Suprapubic skin (tissue), 4 donors: ENCODE results near the gene SLC22A1. TPM values are rescaled to one million over a fixed set of nuclear protein-coding genes. Genes with fewer than 3 reads are reported as not detected.
"Not testable (repeated sequence)": the region's sequence is repeated elsewhere in the genome, so short reads cannot be mapped to it uniquely, and the experiment has no call there.

Source experiments
- DNase-seq, 2 donors: peaks; one replicate each; pipeline ENCODE4 v3.0.0-alpha.2; 2019; ENCODE audit warnings: low spot score in 2 of 2
- H3K27ac ChIP-seq: fragments of 200-600 bp; sonication (generic); one replicate; pipeline ENCODE4 v1.5.1; 2019
- H3K27me3 ChIP-seq: fragments of 200-600 bp; sonication (generic); one replicate; pipeline ENCODE4 v1.5.1; 2019
- H3K36me3 ChIP-seq: fragments of 200-600 bp; sonication (generic); one replicate; pipeline ENCODE4 v1.5.1; 2019
- H3K4me1 ChIP-seq: fragments of 200-600 bp; sonication (generic); one replicate; pipeline ENCODE4 v1.5.1; 2019
- H3K4me3 ChIP-seq: fragments of 200-600 bp; sonication (generic); one replicate; pipeline ENCODE4 v1.5.1; 2019; ENCODE audit warnings: mild to moderate bottlenecking
- H3K9me3 ChIP-seq: fragments of 200-600 bp; sonication (generic); one replicate; pipeline ENCODE4 v1.5.1; 2019
- CTCF ChIP-seq, 2 donors: fragments of 200-600 bp in 1 of 2; fragments of 450-650 bp in 1 of 2; sonication (generic) in 1 of 2; IDR thresholded peaks; one replicate each; pipeline ENCODE4 v1.5.1; 2016 to 2019; ENCODE audit warnings: antibody characterized with exemption in 2 of 2, mild to moderate bottlenecking in 1 of 2, moderate library complexity in 1 of 2
- EP300 ChIP-seq: sonication (generic); formaldehyde crosslinking; IDR thresholded peaks from one replicate; pipeline ENCODE4 v1.6.1; 2017; ENCODE audit warnings: antibody characterized with exemption
- POLR2A ChIP-seq, 2 donors: fragments of 450-650 bp; IDR thresholded peaks; one replicate each; pipeline ENCODE4 v1.6.1; 2017; ENCODE audit warnings: antibody characterized with exemption in 2 of 2, mild to moderate bottlenecking in 2 of 2, moderate library complexity in 2 of 2
- POLR2AphosphoS5 ChIP-seq, 3 donors: sonication (generic); formaldehyde crosslinking; IDR thresholded peaks; one replicate each; pipeline ENCODE4 v1.6.1; 2017; ENCODE audit warnings: antibody characterized with exemption in 3 of 3
- WGBS: methylation state at CpG from one replicate; pipeline ENCODE4 v1.1.5; 2018; 5-methylcytosine and 5-hydroxymethylcytosine counted together
- total RNA-seq, 4 donors: library from RNA; depleted of rRNA; stranded (reverse); fragments of >200 nt; gene quantifications; one replicate each; pipeline ENCODE4 v1.1.0, GENCODE V29; 2016

SLC22A1 gene
- total RNA-seq, 4 donors from 2014 or later: 0.26 to 3.9 (median 3.3) TPM; not detected in 1

GRCh38 chr6:160131636-160132296, 10.2 kb downstream of the SLC22A1 start:
- Histone ChIP-seq H3K27ac (no peak overlapping the region), H3K4me1 (no peaks in the 10 kb centered on the region), H3K9me3 (no peaks in the 10 kb centered on the region), H3K36me3 (no peaks in the 10 kb centered on the region), H3K27me3 (no peaks in the 10 kb centered on the region), H3K4me3 (no peak overlapping the region)
- 90% methylated on average over 19 of the region's 19 CpGs for WGBS
- no peak for DNase-seq
- no peak for TF ChIP-seq POLR2AphosphoS5 (IDR thresholded peaks at IDR 0.05)
- TF ChIP-seq EP300: no peak
- TF ChIP-seq CTCF (IDR thresholded peaks at IDR 0.05): no peak
- TF ChIP-seq POLR2A (IDR thresholded peaks at IDR 0.05): no peak

GRCh38 chr6:160132297-160132637, 10.7 kb downstream of the SLC22A1 start:
- no peak for TF ChIP-seq POLR2AphosphoS5 (IDR thresholded peaks at IDR 0.05)
- no peak for TF ChIP-seq EP300
- TF ChIP-seq CTCF (IDR thresholded peaks at IDR 0.05): no peak
- no peak for TF ChIP-seq POLR2A (IDR thresholded peaks at IDR 0.05)
- Histone ChIP-seq H3K4me3 (no peak overlapping the region), H3K4me1 (no peaks in the 10 kb centered on the region), H3K36me3 (no peaks in the 10 kb centered on the region), H3K27ac (no peak overlapping the region), H3K9me3 (no peaks in the 10 kb centered on the region), H3K27me3 (no peaks in the 10 kb centered on the region)
- WGBS: 85% methylated on average over 4 of the region's 4 CpGs
- DNase-seq: no peak

GRCh38 chr6:160132776-160133338, 11.2 kb downstream of the SLC22A1 start:
- no peak overlapping the region for H3K27ac ChIP-seq
- no peak for DNase-seq
- 76% methylated on average over 12 of the region's 12 CpGs for WGBS

GRCh38 chr6:160133441-160134336, 12.1 kb downstream of the SLC22A1 start:
- no peaks in the 10 kb centered on the region for H3K27me3 ChIP-seq
- H3K27ac ChIP-seq: no peak overlapping the region
- H3K4me3 ChIP-seq: no peak overlapping the region
- no peak for DNase-seq
- 91% methylated on average over 47 of the region's 47 CpGs for WGBS
- no peak for TF ChIP-seq POLR2A (IDR thresholded peaks at IDR 0.05)
- TF ChIP-seq POLR2AphosphoS5 (IDR thresholded peaks at IDR 0.05): no peak
- TF ChIP-seq CTCF (IDR thresholded peaks at IDR 0.05): no peak
- no peak for TF ChIP-seq EP300
- H3K9me3 ChIP-seq: no peaks in the 10 kb centered on the region
- H3K4me1 ChIP-seq: peaks cover 5% of the 10 kb centered on the region
- no peaks in the 10 kb centered on the region for H3K36me3 ChIP-seq

More at GRCh38 chr6:160132776-160133338, 11.2 kb downstream of the SLC22A1 start:
- no peak overlapping the region for H3K4me3 ChIP-seq
- TF ChIP-seq POLR2A (IDR thresholded peaks at IDR 0.05) (no peak), POLR2AphosphoS5 (IDR thresholded peaks at IDR 0.05) (no peak), CTCF (IDR thresholded peaks at IDR 0.05) (no peak), EP300 (no peak)
- H3K27me3 ChIP-seq: no peaks in the 10 kb centered on the region
- no peaks in the 10 kb centered on the region for H3K4me1 ChIP-seq
- H3K36me3 ChIP-seq: no peaks in the 10 kb centered on the region
- no peaks in the 10 kb centered on the region for H3K9me3 ChIP-seq

- not testable (repeated sequence) for DNase-seq, H3K4me1 ChIP-seq, H3K36me3 ChIP-seq, H3K27me3 ChIP-seq, H3K27ac ChIP-seq, H3K9me3 ChIP-seq, H3K4me3 ChIP-seq
- 94% methylated on average over 10 of the region's 20 CpGs for WGBS
Measured at GRCh38 chr6:160134337-160134751, 12.7 kb downstream of the SLC22A1 start.
